GM15510 (cell line): ENCODE data around the gene C2orf81.

ENCODE experiments used
- POLR2A ChIP-seq: IDR thresholded peaks from 3 replicates; pipeline ENCODE4 v1.6.1; 2011; ENCODE audit warnings: borderline replicate concordance; ENCODE audit not compliant: insufficient read length; ENCODE audit errors: extremely low read depth

Gene C2orf81

DNA sequence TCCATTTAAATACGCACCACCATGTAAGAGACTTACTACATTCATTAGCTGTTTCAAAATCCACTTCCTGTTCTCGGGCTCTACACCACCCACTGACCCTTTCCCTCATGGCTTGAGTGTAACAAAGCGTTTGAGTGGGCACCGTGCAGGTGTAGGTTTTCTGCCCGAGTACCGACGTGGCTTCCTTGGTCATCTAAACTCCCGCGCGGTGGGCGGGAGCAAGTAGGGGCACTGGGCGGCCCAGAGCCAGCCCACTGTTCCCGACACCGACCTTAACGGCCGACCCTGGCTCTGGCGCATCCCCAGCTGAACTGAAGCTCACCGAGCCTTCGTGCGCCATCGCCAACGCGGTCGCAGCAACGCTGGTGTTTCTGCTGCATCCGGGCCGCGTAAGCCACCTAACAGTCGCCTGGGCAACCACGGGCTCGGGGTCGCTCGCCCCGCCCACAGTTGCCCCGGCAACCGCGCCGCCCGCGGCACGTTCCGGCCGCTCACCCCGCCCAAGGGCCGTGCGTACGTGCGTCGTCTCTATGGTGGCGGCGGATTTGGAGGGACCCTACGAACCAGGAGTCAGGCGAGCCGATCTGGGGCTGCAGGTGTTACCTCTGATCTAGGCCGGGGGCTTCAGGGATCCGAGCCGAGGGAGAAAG is at the start of gene C2orf81, which contains the start of gene WDR54:
C2orf81 (minus strand) TSS at position 399 of the 650 bp plus-strand sequence; CDS start at position 340, 59 bp downstream.
WDR54 (plus strand) TSS at position 510 of the 650 bp plus-strand sequence. CDS start 424 bp downstream, outside the sequence.
- TF ChIP-seq POLR2A = peak; percentile 91

DNA sequence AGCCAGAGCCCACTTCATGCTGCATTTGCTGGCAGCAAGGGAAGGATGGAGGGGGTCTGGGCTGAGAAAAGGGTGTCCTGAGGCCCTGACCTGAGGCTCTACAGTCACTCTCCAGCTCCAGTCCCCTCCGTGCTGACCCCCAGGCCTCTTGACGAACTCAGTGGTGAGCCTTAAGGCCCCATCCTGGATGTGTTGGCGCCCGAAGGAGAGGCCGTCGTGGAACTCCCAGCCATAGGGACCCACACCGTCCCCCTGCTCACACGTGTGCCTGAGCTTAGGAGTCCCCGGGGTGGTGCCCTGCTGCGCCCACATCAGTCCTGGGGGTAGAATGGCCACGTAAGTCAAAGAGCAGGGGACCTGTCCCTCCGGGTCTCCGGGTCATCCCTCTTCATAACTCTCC is 43.0 kb upstream of the C2orf81 start:
- TF ChIP-seq POLR2A = no peak

DNA sequence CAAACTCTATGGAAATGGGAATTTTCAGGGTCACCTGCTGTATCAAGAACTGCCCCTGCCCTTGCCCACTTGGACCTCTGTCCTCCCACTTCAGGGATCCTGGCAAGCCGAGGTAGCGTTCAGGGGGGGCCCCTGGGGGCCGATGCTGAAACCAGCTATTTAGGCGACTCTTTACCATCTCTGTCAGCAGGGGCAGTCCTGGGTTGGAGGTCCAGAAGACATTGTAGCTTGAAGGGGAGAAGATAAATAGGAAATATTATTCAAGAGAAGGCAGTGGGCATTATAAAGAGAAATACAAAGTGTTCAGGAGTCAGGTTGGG is 41.3 kb upstream of the C2orf81 start:
- TF ChIP-seq POLR2A = no peak

DNA sequence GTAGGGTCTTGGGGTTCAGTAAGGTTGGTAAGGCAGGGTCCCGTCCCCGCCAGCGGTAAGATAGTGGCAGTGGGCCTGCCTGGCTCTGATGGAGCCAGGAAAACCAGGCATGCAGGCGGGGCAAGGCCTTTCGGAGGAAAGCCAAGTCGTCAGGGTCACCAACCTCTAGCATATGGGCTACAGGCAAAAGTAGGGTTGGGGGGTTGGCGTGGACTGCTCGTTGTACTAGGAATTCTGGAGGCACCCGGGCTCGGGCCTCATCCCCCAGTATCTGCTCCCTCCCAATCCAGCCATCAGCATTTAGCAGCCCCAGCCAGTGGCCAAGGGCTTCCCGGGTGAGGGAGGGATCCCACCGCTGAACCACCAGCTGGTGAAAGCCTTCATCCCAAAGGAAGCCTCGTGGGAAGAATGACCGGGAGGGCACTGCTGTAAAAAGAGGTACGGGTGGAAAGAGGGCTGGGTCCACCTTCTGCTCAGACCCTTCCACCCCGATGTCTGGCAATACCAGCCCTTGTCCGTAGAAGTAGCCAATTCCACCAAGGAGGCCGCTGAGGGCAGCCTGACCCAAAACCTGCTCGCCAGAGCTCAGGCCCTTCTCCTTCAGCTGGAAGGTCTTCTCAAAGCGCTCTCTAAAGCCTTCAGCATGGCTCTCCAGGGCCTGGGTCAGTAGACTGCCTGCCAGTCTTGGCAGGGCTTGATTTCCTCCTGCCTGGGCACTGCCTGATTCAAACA is 40.8 kb upstream of the C2orf81 start:
- TF ChIP-seq POLR2A = no peak

DNA sequence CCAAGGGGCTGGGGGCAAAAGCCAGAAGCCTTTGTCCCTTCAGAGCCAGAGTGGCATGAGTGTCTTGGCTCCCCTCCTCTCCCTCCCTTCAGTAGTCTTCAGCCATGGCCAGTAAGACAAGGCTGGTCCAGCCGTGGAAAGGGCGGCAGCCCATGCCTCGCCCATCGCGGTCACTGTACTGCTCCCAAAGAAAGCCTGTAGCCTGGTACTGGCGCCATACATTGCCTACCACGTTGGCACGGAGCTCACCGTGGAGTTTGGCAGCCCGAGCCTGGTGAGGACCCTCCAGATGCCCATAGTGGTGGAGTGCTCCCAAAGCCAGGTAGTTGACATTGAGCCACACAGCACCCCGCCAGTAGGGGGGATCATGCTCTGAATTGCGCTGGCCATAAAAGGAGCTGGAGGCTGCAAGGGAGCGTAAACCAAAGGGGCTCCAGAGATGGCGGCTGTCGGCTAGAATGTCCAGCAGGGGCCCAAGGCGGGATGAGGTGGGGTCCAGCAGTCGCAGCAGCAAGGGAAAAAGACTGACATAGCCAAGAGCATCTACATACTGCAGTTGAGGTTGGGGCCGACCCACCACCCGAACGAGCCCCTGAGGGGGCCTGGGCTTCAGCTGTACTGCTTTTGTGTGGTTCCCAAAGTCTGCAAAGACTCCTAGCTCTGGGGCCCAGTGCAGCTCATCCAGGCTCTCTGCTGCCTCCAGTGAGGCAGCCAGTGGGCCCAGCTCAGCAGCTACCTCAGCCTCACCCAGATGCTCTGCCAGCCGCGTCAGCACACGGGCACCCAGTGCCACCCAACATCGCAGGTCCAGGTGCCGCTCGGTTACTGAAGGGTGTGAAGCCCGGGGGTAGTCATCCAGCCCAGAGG is 40.0 kb upstream of the C2orf81 start:
- peak; percentile 27 for TF ChIP-seq POLR2A

DNA sequence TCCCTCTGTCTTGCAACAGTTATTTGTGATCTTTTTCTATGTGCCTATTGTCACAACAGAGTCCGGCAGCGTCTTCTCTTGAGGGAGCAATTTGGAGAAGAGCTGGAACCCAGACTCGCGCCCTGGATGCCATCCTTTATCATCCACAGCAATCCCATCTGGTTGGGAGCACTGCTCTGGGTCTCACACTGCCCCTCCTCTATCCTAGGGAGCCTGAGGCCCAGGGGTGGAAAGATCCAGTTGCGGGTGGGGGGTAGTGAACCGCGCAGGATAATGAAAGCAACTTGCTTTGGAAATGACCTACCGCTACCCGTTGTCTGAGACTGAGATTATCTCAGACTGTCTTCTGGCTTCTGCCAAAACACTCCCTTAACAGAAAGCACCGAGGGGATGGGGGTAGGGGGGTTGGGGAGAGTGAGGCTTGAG is 37.5 kb upstream of the C2orf81 start:
- TF ChIP-seq POLR2A = no peak

DNA sequence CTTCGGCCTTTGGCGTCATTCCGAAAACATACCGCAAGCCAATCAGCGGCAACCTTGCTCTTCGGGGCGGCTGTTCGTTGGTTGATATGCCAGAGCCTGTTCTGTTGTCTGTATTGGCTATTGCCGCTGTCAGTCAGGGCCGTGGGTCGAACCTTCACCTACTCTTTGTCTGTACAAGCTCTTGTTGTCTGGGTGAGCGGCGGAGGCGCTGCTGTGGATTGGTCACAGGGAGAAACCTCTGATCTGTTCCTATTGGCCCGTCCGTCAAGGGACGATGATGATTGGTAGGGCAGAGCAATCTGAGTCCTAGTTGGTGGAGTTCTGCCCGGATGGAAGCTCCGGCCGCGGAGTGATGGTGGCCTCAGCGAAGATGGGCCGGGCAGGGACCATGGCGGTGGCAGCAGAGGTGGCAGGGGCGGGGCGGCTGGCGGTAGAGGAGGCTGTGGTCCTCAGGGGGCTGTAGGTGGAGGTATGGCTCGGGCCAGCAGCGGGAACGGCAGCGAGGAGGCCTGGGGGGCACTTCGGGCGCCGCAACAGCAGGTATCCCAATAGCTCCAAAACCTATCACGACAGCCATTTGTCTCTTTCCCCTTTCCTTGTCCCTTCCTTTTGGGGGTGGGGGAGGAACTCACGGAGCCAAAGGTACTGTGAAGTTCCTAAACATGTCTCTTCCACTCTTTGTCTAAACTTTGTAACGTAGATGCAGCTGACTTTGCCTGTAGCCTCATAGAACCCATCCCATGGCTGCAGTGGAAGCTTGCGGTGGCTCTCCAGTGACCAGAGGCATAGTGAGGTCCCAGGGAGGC is 36.9 kb upstream of the C2orf81 start, which contains the start of gene WBP1:
WBP1 (plus strand) TSS at position 307 of the 806 bp plus-strand sequence; CDS start at position 472, 165 bp downstream.
- no peak for TF ChIP-seq POLR2A

DNA sequence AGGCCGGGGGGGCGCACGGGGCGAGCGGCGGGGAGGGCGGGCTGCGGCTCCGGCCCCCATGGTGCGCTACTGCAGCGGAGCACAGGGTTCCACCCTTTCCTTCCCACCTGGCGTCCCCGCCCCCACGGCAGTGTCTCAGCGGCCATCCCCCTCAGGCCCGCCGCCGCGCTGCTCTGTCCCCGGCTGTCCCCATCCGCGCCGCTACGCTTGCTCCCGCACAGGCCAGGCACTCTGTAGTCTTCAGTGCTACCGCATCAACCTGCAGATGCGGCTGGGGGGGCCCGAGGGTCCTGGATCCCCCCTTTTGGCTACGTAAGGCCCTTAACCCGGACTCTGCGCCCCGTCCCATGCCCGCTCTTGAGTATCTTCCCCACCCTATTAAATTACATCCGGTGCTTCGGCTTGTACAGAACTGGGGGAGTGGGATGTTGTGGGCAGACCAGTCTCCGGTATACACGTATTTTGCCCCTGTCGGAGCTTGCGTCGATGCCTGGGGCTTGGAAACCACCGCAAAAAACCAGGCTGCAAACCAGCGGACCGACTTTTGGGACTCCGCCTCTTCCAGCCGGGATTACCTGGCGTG is 36.2 kb upstream of the C2orf81 start:
- TF ChIP-seq POLR2A = peak; percentile 68

DNA sequence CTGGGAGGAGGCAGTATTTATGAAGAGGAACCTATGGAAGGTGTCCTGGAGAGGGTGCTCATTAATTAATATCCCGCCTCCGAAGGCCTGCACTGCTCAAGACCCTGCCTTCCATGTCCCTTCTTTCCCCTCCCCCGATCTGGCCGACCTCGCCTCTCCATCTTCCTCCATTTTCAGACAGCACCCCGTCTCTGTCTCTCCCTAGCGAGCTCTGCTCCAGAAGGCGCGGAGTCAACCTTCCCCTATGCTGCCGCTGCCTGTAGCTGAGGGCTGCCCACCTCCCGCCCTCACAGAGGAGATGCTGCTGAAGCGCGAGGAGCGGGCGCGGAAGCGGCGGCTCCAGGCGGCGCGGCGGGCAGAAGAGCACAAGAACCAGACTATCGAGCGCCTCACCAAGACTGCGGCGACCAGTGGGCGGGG is 35.7 kb upstream of the C2orf81 start:
- TF ChIP-seq POLR2A = no peak

DNA sequence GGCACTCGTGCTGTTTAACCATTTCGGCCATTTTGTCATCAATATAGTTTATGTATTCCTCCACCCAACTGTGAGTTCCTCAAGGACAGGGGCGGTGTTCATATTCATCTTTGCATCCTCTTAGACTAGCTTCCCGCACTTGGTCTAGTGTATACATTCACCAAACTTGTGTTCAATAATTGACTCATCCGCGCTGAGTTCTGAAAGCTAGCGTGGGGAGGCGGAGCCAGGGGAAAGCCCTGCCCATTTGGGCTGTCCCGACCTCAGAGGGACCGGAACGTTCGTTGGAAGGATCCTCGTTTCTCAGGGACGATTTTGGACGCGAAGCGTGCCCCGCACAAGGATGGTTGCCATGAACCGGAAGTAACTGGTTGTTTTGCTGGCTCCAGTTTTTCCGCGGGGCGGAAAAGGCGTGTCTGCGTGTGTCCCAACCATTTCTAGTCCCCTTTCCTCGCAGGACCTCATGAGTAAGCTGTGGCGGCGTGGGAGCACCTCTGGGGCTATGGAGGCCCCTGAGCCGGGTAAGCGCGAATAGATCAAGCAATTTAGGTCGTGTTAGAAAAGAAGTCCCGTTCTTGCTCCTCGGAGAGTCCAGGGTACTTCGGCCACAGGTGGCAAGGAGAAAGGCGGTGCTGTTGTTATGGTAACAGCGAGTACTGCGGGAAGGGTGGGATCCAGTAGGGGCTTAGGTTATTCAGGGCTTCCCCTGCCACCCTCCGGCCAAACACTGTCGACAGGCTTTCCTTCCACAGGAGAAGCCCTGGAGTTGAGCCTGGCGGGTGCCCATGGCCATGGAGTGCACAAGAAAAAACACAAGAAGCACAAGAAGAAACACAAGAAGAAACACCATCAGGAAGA is 33.5 kb upstream of the C2orf81 start, which contains the start of gene INO80B:
INO80B (plus strand) TSS at position 434 of the 858 bp plus-strand sequence; CDS start at position 464, 30 bp downstream.
- peak; percentile 52 for TF ChIP-seq POLR2A

DNA sequence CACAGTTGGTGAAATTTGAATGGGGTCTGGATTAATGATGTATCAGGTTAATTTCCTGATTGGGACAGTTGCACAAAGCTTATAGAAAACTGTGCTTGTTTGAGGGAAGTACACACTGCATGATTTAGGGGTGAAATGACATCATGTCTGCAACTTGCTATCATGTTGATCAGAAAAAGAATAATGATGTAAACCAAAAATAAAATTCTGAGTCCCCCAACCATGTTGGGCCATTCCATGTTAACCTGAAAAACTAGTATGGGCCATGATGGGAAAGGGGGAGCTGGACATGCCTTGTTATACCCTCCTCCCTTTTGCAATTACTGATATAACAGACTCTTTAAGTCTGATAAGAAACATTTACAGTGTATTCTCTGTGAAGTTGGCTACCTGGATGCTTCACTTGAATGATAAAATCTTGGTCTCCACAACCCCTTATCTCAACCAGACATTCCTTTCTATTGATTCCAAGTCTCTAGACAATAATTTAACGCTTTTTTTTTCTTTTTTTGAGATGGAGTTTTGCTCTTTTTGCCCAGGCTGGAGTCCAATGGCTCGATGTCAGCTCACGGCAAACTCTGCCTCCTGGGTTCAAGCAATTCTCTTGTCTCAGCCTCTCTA is 29.3 kb upstream of the C2orf81 start:
- no peak for TF ChIP-seq POLR2A

DNA sequence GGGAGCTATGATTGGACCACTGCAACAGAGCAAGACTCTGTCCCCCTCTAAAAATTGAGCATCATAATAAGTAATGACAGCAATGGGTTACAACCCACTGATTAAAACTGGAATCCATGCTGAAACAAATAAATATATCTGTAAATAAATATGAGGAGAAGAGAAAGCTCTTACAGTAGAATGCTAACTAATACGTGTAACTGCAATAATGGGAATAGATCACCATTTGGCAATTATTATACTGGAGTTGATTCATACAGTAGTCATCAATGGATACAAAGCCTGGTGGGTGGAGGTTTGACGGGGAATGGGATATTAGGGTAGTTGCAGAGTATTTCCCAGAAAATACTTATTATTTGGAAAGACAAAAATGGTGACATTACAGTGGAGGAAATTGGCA is 27.4 kb upstream of the C2orf81 start:
- no peak for TF ChIP-seq POLR2A
